HCEC 1CT (cell line): ENCODE data around the gene CEP76.

ENCODE experiments used
- DNase-seq: peaks from one replicate; pipeline ENCODE4 v3.0.0-alpha.2; 2017

The CEP76 gene

DNA sequence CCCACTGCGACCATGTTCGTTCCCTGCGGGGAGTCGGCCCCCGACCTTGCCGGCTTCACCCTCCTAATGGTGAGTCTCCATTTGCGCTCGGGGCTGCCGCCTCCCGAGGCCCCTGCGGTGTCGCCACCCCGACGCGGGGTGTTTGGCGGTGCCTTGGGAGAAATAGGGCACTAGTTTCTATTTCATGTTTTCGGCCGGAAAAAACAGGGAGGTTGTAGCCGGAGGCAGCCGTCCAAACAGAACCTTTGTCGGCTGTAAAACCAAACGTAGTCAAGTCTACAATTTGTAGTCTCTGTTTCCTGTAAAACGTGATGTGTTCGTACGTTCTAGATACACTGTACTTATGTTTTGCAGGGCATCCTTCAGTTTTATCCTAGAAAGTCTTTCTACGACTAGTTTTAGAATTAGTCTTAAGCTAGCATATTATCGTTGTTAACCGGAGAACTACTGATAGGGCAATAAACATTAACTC is 609 bp upstream of the CEP76 start:
- DNase-seq, result no peak

GRCh38 chr18:12701161-12701560 is 1.4 kb downstream of the CEP76 start:
- no peak for DNase-seq

GRCh38 chr18:12699747-12700146 is 2.8 kb downstream of the CEP76 start:
- no peak for DNase-seq

DNA sequence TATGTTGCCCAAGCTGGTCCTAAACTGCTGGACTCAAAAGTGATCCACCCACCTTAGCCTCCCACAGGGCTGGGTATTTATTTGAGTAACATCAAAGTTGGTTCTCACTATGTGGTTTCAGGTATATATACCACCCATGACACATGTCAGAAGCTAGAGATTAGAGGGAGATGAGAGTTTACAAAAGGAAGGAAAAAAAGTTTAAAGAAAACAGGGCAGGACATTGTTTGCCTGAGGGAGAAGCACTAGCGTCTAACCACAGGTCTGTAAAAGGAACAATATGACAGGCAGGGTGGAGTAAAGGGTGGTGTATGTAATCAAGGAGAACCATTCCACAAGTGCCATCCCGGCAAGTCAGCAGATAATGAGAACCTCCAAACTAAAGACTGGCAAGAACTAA is 8.5 kb downstream of the CEP76 start:
- no peak for DNase-seq

DNA sequence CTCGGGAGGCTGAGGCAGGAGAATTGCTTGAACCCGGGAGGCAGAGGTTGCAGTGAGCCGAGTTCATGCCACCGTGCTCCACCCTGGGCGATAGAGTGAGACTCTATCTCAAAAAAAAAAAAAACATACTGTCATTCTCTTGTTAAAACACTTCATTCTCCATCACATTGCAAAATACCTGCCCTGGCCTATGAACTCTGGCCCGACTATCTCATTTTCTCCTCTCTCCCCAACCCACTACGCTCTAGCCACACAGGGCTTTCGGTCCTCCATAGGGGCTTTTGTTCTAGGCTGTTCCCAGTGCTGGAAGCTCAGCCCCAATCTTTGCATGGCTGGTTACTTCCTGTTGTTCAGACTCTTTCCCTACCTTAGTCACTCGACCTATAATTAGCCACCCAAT is 10.3 kb downstream of the CEP76 start:
- no peak for DNase-seq

DNA sequence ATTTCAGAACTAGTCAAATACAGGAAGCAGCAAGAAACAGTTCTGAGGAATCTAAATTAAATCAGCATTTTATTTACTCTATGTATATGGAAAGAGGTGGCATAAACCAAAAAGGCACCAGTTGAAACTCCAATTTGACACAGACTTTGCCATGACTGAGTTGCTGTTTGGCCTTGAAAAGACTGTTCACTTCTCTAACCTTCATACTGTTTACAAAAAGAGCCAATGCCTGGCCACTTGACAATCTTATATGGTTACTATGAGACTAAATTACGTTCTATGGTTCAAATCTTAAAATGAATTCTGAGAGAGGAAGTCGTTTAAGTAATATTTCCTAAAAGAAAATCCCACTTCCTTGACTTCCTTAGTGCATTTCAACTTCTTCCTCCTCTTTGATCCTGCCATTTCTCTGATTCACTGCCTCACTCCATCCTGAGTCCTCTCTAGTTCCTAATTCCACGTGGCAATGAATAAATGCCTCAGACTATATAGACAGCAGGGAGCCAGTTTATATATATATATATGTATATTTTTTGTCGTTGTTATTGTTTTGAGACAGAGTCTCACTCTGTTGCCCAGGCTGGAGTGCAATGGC is 13.2 kb downstream of the CEP76 start:
- DNase-seq, result no peak

GRCh38 chr18:12686100-12686499 is 16.4 kb downstream of the CEP76 start:
- peak; percentile 33 for DNase-seq

GRCh38 chr18:12679183-12679786 is 23.2 kb downstream of the CEP76 start:
- peak; percentile 66 for DNase-seq

- no peak for DNase-seq
Observed at GRCh38 chr18:12668041-12668440, 34.5 kb downstream of the CEP76 start.

DNA sequence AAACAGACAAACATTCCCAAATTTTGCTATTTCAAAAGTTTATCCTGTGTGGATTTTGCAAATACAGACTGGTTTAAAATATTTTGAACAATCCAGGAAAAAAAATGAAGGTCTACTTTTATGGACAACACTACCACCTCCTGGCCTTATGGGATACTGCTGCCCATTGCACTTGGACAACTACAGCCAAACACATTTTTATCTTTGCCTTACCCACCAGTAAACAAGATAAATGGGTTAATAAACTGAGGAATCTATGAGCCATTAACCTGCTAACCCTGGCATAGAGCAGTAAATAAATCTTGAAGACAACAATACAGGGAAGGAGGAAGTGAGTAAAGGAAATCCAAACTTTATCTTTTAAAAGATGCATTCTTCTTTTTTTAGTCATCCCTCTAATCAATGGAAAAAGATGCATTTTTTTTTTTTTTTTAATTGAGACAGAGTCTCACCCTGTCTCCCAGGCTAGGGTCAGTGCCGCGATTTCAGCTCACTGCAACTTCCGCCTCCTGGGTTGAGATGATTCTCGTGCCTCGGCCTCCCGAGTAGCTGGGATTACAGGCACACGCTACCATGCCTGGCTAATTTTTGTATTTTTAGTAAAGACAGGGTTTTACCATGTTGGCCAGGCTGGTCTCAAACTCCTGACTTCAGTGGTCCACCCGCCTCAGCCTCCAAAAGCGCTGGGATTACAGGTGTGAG is 42.5 kb downstream of the CEP76 start:
- peak; percentile 72 for DNase-seq

DNA sequence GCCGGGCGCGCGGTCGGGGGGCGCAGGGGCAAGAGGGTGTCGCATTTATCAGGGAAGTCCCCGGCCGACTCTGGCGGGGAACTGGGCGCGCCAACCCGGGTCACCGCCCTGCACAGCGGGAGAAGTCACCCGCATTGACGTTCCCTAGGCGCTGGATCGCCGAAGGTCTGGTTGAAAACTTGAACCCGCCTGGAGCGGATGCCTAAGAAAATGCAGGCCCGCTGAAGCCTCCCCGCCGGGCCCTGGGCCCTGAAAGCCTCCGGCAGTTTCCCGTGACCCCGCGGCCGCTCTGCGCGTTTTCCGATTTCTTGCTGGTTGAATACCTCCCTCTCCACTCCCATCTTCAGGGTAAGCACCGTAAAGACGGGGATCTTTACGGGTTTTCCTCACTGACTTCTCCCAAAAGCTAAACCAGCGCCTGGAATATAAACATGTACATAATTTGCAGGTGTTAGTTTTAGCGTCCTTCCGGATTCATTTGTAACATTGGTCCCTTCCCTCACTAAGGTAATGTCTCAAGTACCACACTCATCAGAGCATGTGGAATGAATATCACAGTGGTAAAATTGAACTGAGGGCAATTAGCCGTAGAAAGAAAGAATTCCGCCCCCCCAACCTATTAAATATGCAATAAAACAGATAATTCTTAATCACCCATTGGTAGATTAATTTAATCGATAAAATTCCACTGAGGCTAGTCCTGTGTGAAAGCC is 43.9 kb downstream of the CEP76 start:
- peak; percentile 25 for DNase-seq

DNA sequence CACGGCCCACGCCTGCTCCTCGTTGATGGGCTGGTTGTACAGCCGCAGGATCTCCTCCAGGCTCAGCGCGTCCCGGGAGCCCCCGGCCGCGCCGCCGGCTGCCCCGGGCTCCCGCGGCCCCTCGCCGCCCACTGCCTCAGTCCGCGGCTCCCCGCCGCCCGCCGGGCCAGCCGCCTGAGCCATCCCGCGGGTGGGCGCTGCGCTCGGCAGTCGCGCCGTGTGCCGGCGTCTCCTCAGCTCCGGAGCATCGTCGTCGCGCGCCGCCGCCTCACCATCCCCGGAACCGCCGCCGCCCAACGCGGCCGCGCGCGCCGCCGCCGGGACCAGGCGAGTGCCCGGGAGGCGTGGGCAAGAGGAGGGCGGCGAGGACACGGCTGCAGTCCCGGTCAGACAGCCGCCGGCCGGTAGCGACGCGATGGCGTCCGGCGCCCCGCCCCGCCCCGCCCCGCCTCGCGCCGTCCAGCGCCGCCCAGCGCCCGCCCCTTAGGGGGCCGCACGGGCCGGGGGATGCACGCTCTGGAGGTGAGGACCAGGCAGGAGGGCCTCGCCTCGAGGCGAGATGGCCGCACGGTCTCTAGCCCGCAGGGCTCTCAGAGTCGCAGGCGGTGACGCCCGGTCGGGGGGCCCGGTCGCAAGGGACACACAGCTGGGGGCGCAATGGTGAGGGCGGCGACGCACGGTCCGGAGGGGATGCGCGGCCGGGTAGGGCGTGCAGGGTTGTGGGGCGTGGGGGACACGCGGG is 44.7 kb downstream of the CEP76 start, which contains the start of gene SPIRE1:
Gene SPIRE1 (minus strand): TSS at position 424 of the 742 bp plus-strand sequence. CDS start 241 bp downstream, at position 183.
- peak; percentile 70 for DNase-seq

DNA sequence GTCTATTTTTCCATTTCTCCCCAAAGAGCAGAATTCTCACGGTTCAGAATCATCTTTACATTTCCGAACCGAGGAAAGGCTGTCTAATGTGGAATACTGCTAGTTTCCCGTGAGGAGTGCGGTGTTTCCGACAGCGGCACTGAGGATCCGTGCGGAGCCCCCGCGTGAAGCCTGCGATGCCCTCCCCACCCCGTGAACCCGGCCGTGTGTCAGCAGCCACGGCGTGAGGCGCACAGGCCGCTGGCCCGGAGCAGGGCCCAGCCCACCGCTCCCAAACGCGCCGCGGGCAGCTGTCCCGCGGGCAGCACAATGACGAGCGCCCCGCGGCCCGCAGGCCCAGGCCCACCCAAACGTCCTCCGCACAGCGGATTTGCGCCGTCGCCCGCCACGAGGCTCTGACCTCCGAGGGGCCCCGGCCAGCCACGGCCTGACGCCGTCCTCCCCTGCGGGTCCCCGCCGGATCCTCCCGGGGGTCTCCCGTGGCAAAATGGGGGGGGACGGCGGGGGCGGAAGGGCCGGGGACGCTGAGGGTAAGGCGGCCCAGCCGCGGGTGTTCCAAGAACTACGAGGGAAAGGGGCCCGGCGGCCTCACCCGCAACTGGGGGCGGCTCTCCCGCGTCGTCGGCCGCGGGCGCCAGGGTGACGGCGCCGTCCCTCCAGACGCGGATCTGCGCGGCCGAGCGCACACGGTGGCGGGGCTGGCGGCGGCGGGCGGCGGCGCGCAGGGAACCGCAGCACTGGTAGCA is 45.4 kb downstream of the CEP76 start:
- peak; percentile 46 for DNase-seq

GRCh38 chr18:12656605-12656937 is 46.0 kb downstream of the CEP76 start:
- peak; percentile 42 for DNase-seq

DNA sequence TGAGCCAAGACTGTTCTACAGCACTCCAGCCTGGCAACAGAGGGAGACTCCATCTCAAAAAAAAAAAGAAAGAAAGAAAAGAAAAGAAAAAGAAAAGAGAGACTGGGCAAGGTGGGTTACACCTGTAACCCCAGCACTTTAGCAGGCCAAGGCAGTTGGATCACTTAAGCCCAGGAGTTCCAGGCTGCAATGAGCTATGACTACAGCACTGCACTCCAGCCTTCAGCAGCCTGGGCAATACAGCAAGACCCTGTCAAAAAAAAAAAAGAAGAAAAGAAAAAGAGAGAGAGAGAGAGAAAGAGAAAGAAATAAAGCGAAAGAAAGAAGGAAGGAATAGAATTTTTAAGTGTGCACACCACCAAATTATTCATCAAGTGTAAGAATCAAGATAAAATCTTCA is 47.6 kb downstream of the CEP76 start:
- DNase-seq, result no peak

DNA sequence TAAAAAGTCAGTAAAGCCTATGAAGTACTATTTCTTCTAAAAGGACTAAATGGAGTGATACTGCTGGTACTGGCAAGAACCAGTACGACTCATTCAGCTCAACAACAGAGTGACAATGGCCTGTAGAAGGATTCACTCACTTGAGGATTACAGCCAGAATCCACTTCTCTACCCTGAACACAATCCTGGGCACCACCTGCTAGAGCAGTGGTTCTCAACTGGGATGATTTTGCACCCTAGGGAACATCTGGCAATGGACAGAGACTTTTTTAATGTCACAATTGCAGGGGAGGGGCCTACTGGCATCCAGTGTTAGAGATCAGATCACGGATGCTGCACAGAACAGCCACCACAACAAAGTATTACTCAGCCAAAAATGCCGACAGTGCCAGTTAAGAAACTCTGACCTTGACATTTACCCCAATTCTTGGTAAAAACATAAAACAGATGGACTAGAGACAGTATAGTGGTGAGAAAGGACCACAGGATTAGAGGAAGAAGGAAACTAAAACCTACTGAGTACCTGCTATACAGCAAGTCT is 49.6 kb downstream of the CEP76 start:
- peak; percentile 76 for DNase-seq

DNA sequence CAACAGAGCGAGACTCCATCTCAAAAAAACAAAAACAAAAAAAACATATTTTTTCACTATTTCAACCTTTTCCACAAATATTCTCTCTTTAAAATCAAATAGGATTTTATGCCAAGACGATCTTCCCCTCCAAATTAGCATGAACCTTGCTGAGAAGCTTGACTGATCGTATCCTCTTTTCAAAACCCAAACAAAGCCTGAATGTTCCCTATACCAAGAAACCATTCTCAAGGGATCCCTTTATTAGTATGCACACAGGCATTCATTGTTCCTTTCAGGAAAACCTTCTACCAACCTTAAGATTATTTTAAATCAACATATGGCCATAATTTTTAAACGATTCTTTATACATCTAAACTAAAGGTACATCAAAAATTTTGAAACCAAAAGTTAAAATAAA is 50.9 kb downstream of the CEP76 start:
- DNase-seq, result no peak

DNA sequence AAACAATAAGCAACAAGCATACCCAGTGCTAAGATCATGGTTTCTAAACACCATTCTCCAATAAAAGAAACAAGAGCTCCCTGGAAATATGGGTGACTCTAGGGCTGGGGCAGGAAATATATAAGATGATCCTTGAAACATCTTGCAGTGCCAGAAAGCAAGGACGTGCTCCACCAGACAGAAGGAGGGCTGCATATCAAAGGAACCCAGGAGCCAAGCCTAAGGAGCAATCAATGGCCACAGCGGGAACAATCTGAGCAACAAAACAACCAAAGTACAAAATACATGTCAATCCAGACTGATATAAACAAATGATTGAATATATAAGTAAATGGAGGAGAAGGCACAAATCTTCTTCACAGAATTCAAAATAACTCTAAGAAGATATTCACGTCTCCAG is 54.8 kb downstream of the CEP76 start:
- DNase-seq, result no peak

GRCh38 chr18:12645751-12646203 is 56.7 kb downstream of the CEP76 start:
- DNase-seq, result no peak

DNA sequence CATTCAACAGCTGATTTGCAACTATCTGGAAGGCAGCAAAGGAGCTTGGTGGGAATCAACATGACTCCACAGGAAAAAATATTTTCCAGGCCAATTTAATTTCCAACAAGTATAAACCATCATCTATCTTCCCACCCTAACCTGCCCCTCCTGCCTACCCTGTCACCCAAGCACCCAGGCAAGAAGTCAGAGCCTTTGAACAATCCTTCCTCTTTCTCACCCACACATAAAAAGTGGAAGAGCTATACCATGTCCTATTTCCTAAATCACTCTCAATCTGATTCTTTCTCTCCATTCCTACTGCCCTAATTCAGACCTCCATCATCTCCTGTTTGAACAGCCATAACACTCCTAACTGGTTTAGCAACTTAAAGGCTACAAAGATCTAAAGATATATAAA is 57.3 kb downstream of the CEP76 start:
- DNase-seq, result no peak

GRCh38 chr18:12643756-12644155 is 58.8 kb downstream of the CEP76 start:
- peak; percentile 18 for DNase-seq

- DNase-seq, result no peak
Observed at GRCh38 chr18:12640881-12641200, 61.7 kb downstream of the CEP76 start.
